GM18909 (cell line): ENCODE data around the gene TESK2.
A peak's percentile ranks its signal among the peaks of the same experiment; 100 is the strongest.
"Not testable (repeated sequence)": the region's sequence is repeated elsewhere in the genome, so short reads cannot be mapped to it uniquely, and the experiment has no call there.

Experiments used
- ATAC-seq: cut with Tn5 transposase; IDR thresholded peaks from one replicate; pipeline ENCODE4 v1.9.1; 2021; ENCODE audit warnings: mild to moderate bottlenecking; ENCODE audit not compliant: unreplicated experiment, poor library complexity

The TESK2 gene, protein sequence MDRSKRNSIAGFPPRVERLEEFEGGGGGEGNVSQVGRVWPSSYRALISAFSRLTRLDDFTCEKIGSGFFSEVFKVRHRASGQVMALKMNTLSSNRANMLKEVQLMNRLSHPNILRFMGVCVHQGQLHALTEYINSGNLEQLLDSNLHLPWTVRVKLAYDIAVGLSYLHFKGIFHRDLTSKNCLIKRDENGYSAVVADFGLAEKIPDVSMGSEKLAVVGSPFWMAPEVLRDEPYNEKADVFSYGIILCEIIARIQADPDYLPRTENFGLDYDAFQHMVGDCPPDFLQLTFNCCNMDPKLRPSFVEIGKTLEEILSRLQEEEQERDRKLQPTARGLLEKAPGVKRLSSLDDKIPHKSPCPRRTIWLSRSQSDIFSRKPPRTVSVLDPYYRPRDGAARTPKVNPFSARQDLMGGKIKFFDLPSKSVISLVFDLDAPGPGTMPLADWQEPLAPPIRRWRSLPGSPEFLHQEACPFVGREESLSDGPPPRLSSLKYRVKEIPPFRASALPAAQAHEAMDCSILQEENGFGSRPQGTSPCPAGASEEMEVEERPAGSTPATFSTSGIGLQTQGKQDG

GRCh38 chr1:45490626-45491486 is at the start of gene TESK2:
TSS of gene TESK2 (minus strand) at chr1:45491163. CDS start at chr1:45457785, 33,378 bp downstream.
- ATAC-seq = peak; percentile 88

DNA sequence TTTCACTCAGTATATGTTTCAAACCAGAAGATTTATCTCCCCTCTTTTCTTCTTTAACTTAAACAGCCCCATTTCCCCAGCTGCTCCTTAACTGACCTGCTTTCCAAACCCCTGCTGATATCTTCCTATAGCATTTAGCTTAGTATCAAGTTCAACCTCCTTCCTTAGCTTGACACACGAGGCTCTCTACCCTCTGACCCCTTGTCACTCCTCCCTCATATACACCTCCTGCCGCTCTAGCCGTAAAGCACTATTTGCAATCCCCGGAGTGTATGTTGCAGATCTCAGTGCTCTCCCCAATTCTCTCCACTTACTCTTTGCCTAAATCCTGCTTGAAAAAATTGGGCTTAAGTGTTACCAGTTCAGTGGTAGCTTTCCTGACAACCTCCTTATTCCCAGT is 45.9 kb upstream of the TESK2 start:
- no peak for ATAC-seq

- no peak for ATAC-seq
Observed at GRCh38 chr1:45535988-45536766, 45.2 kb upstream of the TESK2 start.

DNA sequence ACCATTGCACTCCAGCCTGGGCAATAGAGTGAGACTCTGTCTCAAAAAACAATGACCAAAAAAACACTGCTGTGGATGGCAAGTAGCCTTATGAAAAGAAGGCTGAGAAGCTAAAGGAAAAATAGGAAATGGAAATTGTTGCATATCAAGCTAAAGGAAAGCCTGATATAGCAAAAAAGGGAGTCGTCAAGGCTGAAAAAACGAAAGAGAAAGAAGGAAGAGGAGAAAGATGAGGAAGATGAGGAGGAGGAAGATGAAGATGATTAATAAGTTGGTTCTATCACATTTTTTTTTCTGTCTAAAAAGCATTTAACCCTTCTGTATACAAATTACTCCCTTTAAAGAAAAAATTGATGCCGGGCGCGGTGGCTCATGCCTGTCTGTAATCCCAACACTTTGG is 40.9 kb upstream of the TESK2 start:
- no peak for ATAC-seq

DNA sequence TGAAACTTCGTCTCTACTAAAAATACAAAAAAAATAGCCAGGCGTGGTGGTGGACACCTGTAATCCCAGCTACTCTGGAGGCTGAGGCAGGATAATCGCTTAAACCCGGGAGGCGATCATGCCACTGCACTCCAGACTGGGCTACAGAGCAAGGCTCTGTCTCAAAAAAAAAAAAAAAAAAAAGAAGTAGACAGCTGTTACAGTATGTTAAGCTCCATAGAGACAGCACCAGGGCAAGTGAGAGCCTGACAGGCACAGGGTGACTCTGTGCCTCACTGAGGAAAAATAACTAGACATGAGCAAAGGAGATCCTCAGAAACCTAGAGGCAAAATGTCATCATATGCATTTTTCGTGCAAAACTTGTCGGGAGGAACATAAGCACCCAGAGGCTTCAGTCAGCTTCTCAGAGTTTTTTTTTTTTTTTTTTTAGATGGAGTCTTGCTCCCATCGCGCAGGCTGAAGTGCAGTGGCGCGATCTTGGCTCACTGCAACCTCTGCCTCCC is 39.7 kb upstream of the TESK2 start:
- no peak for ATAC-seq

DNA sequence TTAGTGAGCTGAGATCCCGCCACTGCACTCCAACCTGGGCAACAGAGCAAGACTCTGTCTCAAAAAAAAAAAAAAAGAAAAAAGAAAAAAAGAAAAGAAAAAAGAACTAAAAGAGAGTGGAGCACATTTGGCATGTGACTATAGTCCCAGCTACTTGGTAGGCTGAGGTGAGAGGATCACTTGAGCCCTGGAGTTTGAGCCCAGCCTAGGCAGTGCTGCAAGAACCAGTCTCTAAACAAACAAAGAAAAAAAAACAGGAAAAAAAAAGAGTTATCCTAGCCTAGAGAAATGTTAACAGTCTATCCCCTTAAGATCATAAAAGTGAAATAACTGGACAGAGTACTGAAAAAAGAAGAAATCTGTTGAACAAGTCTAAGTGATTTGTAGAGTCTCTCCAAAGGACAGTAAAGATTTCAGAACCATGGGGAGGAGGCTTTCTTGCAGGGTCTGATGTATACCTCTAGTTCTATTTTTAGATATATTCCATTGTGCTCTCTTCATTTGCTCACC is 35.2 kb upstream of the TESK2 start:
- ATAC-seq = no peak

DNA sequence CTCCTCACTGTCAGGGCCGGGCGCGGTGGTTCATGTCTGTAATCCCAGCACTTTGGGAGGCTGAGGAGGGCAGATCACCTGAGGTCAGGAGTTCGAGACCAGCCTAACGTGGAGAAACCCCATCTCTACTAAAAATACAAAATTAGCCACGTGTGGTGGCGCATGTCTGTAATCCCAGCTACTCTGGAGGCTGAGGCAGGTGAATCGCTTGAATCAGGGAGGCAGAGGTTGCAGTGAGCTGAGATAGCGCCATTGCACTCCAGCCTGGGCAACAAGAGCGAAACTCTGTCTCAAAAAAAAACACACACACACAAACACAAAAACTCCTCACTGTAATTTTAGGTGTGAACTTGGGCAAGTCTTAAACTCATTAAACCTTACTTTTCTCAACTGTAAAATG is 33.0 kb upstream of the TESK2 start:
- not testable (repeated sequence) for ATAC-seq

DNA sequence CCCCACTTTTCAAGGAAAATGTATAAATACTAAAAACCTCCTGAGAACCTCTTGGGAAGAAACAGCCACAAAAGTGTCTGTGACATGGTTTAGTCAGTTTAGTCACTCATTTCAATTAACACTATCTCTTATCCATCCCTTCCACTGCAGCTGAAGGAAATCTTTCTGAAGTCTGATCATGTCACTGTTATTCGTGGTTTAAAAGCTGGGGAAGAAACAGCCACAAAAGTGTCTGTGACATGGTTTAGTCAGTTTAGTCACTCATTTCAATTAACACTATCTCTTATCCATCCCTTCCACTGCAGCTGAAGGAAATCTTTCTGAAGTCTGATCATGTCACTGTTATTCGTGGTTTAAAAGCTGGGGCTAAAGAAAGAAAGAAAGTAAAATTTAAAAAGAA is 32.6 kb upstream of the TESK2 start:
- ATAC-seq = not testable (repeated sequence)

GRCh38 chr1:45522324-45523104 is 31.6 kb upstream of the TESK2 start:
- no peak for ATAC-seq

DNA sequence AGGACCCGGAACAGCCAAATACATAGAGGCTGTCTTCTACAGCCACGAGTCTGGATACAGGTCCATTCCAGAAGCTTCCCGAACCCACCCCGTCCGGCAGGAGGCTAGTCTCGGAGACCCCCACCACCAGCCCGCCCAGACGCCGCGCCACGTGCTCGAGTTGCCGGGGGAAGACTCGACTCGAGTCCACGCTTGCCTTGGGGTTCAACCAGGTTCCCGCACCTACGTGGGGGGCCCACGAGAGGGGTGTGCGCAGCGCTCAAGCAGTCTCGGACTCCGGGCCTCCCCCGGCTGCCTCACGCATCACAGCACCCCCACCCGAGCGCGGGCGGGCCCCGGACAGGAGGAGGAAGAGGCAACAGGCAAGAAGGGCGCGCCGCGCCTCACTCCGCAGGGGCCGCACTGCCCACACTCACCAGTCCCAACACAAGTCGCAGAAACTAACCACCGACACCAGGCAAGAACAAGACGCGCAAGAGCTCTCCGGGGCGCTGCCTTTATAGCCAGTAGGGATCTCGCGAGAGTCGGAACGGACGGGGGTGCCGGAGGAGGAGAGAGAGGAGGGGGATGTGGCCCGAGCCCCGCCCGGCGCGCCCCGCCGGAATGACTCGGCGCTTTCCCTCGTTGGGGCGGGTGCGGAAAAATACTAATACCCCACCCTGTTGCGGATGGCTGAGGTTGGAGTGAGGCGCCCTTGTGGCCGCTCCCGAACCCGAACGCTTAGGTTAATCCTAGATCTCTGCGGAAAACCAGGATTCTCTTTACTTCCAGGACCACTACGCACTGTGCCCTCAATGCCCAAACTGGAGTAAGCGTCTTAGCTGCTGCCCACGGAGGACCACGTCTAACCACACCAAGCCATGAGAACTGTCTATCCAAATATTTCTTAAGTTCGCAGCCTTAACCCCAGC is 30.7 kb upstream of the TESK2 start, which contains the start of gene PRDX1:
TSS of gene PRDX1 (minus strand) at position 472 of the 911 bp plus-strand sequence. CDS start 2,841 bp downstream, outside the sequence.
- peak; percentile 87 for ATAC-seq

GRCh38 chr1:45519774-45520173 is 28.8 kb upstream of the TESK2 start:
- not testable (repeated sequence) for ATAC-seq

GRCh38 chr1:45518910-45519309 is 27.9 kb upstream of the TESK2 start:
- no peak for ATAC-seq

DNA sequence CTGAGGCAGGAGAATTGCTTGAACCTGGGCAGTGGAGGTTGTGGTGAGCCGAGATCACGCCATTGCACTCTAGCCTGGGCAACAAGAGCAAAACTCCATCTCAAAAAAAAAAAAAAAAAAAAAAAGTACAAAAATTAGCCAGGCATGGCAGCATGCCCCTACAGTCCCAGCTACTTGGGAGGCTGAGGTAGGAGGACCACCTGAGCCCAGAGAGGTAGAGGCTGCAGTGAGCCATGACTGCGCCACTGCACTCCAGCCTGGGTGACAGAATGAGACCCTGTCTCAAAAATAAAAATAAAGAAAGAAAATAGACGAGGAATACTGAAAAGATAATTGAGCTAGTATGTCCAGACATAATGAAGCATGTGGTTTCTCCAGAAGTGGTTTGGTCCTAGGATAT is 27.4 kb upstream of the TESK2 start:
- ATAC-seq = not testable (repeated sequence)

- no peak for ATAC-seq
Observed at GRCh38 chr1:45516465-45516864, 25.5 kb upstream of the TESK2 start.

- ATAC-seq = no peak
Observed at GRCh38 chr1:45516036-45516435, 25.1 kb upstream of the TESK2 start.

- not testable (repeated sequence) for ATAC-seq
Observed at GRCh38 chr1:45513532-45514260, 22.7 kb upstream of the TESK2 start.

GRCh38 chr1:45512641-45513054 is 21.7 kb upstream of the TESK2 start:
- no peak for ATAC-seq
